Activated CD8-positive, alpha-beta memory T cell treated with anti-CD3 and anti-CD28 coated beads for 4 hours (primary cell): Measurements from ENCODE around the gene FN1.

Experiments used
- DNase-seq, 2 donors: peaks; one replicate each; pipeline ENCODE4 v3.0.0-alpha.2; 2020; ENCODE audit warnings: low read depth in 2 of 2

Gene FN1

GRCh38 chr2:215407590-215408264 is 28.1 kb downstream of the FN1 start:
- DNase-seq: no peak

- DNase-seq: no peak
Observed at GRCh38 chr2:215407061-215407460, 28.8 kb downstream of the FN1 start.

- DNase-seq: no peak
Observed at GRCh38 chr2:215405722-215406581, 29.9 kb downstream of the FN1 start.

- no peak for DNase-seq
Observed at GRCh38 chr2:215404348-215405012, 31.4 kb downstream of the FN1 start.

- DNase-seq: no peak
Observed at GRCh38 chr2:215403441-215404347, 32.2 kb downstream of the FN1 start.

- DNase-seq: no peak
Observed at GRCh38 chr2:215401896-215402379, 33.9 kb downstream of the FN1 start.

- no peak for DNase-seq
Observed at GRCh38 chr2:215399067-215399716, 36.7 kb downstream of the FN1 start.

- DNase-seq: no peak
Observed at GRCh38 chr2:215397632-215398341, 38.1 kb downstream of the FN1 start.

GRCh38 chr2:215396595-215397313 is 39.1 kb downstream of the FN1 start:
- no peak for DNase-seq

GRCh38 chr2:215395687-215396460 is 40.0 kb downstream of the FN1 start:
- no peak for DNase-seq

GRCh38 chr2:215394102-215394805 is 41.6 kb downstream of the FN1 start:
- DNase-seq: no peak

- DNase-seq: no peak
Observed at GRCh38 chr2:215392687-215393270, 43.1 kb downstream of the FN1 start.

GRCh38 chr2:215392164-215392563 is 43.7 kb downstream of the FN1 start:
- DNase-seq: no peak

GRCh38 chr2:215391531-215391930 is 44.3 kb downstream of the FN1 start:
- DNase-seq: no peak

- DNase-seq: no peak
Observed at GRCh38 chr2:215390550-215390913, 45.3 kb downstream of the FN1 start.

GRCh38 chr2:215388002-215388728 is 47.7 kb downstream of the FN1 start:
- no peak for DNase-seq

- DNase-seq: no peak
Observed at GRCh38 chr2:215386566-215386965, 49.3 kb downstream of the FN1 start.
